PC-9 (cell line): ENCODE measurements around the gene LARP4B.

ENCODE experiments used
- CTCF ChIP-seq: fragments of 200-600 bp; sonication (generic); conservative IDR thresholded peaks from 2 replicates; pipeline ENCODE4 v1.6.1; 2017; ENCODE audit warnings: mixed run types, antibody characterized with exemption, mild to moderate bottlenecking, moderate library complexity
- EZH2 ChIP-seq: fragments of 200-600 bp; sonication (generic); IDR thresholded peaks from 2 replicates; pipeline ENCODE4 v1.8.0; 2017; ENCODE audit warnings: antibody characterized with exemption, low read depth

- TF ChIP-seq EZH2 (no peak), CTCF (no peak)
Measured at GRCh38 chr10:909831-910230, 21.7 kb downstream of the LARP4B start.
